Karpas-422 (cell line): Measurements from ENCODE around the gene NKTR. TPM values are rescaled to one million over a fixed set of nuclear protein-coding genes. Genes with fewer than 3 reads are reported as not detected.

Source experiments
- DNase-seq: peaks from one replicate; pipeline ENCODE4 v3.0.0-alpha.2; 2015
- H2AFZ ChIP-seq: fragments of 200-600 bp; sonication (generic); 2 replicates; pipeline ENCODE4 v1.6.1; 2014; ENCODE audit warnings: antibody characterized with exemption, low read length, mixed read lengths
- H3K27ac ChIP-seq: fragments of 200-600 bp; sonication (generic); 2 replicates; pipeline ENCODE4 v1.5.1; 2014; ENCODE audit warnings: mild to moderate bottlenecking, low read length, moderate library complexity
- H3K27me3 ChIP-seq: fragments of 200-600 bp; sonication (generic); 2 replicates; pipeline ENCODE4 v1.6.1; 2014; ENCODE audit warnings: low read length, mixed read lengths
- H3K36me3 ChIP-seq: fragments of 200-600 bp; sonication (generic); 2 replicates; pipeline ENCODE4 v1.6.1; 2014; ENCODE audit warnings: low read length, mixed read lengths; ENCODE audit not compliant: insufficient read depth
- H3K4me1 ChIP-seq: fragments of 200-600 bp; sonication (generic); 2 replicates; pipeline ENCODE4 v1.6.1; 2014; ENCODE audit warnings: mild to moderate bottlenecking, low read length, mixed read lengths
- H3K4me2 ChIP-seq: fragments of 200-600 bp; sonication (generic); 2 replicates; pipeline ENCODE4 v1.6.1; 2014; ENCODE audit warnings: low read length, low read depth, mild to moderate bottlenecking; ENCODE audit not compliant: poor library complexity, severe bottlenecking
- H3K4me3 ChIP-seq: fragments of 200-600 bp; sonication (generic); 2 replicates; pipeline ENCODE4 v1.5.1; 2014; ENCODE audit warnings: mild to moderate bottlenecking, antibody characterized with exemption, low read length, mixed read lengths
- H3K79me2 ChIP-seq: fragments of 200-600 bp; sonication (generic); 2 replicates; pipeline ENCODE4 v1.6.1; 2014; ENCODE audit warnings: mild to moderate bottlenecking, low read length, mixed read lengths
- H3K9ac ChIP-seq: fragments of 200-600 bp; sonication (generic); 2 replicates; pipeline ENCODE4 v1.6.0; 2014; ENCODE audit warnings: low read length
- H3K9me2 ChIP-seq: fragments of 200-600 bp; sonication (generic), shearing (Covaris generic); replicated peaks from 2 replicates; pipeline ENCODE4 v1.6.0; 2014; ENCODE audit warnings: mild to moderate bottlenecking, low read length, moderate library complexity; ENCODE audit not compliant: insufficient read depth
- H3K9me3 ChIP-seq: fragments of 300-700, 200-600 bp; sonication (generic); 2 replicates; pipeline ENCODE4 v1.6.1; 2014; ENCODE audit warnings: low read length, mixed read lengths
- H4K20me1 ChIP-seq: fragments of 200-600 bp; sonication (generic); 2 replicates; pipeline ENCODE4 v1.6.1; 2014; ENCODE audit warnings: mild to moderate bottlenecking, antibody characterized with exemption, low read length, low read depth; ENCODE audit not compliant: insufficient read depth
- total RNA-seq: library from RNA; depleted of rRNA; stranded (reverse); fragments of >200 nt; shearing (Covaris generic); gene quantifications from 2 replicates; pipeline ENCODE4 v1.2.3, GENCODE V29; 2014; ENCODE audit warnings: low replicate concordance

NKTR gene
- total RNA-seq, 1 experiment from 2014 or later: 178 TPM

DNA sequence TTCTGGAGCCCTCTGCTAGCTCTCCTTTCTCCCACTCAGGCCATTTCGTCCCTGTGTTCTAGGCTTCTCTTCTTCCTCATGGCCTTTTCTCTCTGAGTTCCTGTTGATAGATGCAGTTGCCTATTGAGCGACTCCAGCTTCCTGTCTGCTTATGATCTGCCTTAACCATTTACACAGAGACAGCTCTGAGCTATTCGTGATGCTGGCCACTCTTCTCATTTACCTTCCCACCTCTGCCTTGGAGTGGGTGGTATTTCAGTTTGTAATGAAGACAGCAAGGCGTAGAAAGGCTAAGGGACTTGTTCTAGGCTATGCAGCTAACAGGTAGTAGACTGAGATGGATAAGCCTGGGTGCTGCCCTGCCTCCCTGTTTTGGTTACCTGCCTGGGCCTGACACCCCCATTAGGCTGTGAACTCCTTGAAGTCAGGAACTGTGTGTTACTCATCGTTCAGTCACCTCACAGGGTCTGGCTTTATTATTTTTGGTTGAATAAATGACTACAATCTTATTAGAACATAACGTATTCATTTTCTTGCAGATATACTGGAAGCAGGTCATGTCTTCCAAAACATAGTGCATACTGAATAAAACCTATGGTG, 40.4 kb downstream of the NKTR start:
- DNase-seq: no peak
- Histone ChIP-seq H3K9me3 (no peaks in the 10 kb centered on the region), H3K27ac (no peak overlapping the region), H3K36me3 (peaks cover 89% of the 10 kb centered on the region), H3K27me3 (no peaks in the 10 kb centered on the region), H3K9ac (no peak overlapping the region), H3K4me1 (no peaks in the 10 kb centered on the region), H2AFZ (no peak overlapping the region), H3K79me2 (peaks cover 22% of the 10 kb centered on the region), H3K4me3 (no peak overlapping the region), H3K9me2 (no peaks in the 10 kb centered on the region), H3K4me2 (no peak overlapping the region), H4K20me1 (peaks cover 12% of the 10 kb centered on the region)

DNA sequence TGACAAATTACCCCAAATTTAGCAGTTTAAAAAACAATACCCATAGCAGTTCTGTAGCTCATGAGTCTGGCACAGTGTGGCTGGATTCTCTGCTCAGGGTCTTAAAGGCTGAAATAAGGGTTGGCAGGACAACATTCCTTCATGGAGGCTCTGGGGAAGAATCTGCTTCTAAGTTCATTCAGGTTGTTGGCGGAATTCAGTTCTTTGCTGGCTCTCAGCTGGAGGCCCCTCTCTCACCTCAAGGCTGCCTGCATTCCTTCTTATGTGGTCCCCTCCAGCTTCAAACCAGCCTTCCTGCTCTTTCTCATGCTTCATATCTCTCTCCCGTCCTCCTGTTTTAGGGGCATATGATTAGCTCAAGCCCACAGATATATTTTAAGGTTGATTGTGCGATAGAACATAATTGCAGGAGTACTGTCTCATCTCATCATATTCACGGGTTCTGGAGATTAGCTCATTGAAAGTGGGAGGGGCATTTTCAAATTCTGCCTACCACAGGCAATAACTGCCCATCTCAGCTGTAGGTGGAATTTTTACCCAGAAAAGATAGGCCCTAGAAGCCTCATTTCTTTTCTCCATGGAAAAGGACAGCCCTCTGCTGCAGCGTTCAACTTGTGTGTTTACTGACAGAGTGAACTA, 47.5 kb downstream of the NKTR start:
- no peak for DNase-seq
- Histone ChIP-seq H3K9ac (no peak overlapping the region), H3K4me2 (no peak overlapping the region), H3K36me3 (peaks cover 49% of the 10 kb centered on the region; the same call in 1 of the 2 replicates), H3K27me3 (no peaks in the 10 kb centered on the region), H3K4me1 (peaks cover 27% of the 10 kb centered on the region), H3K9me2 (no peaks in the 10 kb centered on the region), H3K27ac (no peak overlapping the region), H3K79me2 (no peaks in the 10 kb centered on the region), H2AFZ (no peak overlapping the region), H3K4me3 (no peak overlapping the region), H4K20me1 (no peaks in the 10 kb centered on the region), H3K9me3 (no peaks in the 10 kb centered on the region)

DNA sequence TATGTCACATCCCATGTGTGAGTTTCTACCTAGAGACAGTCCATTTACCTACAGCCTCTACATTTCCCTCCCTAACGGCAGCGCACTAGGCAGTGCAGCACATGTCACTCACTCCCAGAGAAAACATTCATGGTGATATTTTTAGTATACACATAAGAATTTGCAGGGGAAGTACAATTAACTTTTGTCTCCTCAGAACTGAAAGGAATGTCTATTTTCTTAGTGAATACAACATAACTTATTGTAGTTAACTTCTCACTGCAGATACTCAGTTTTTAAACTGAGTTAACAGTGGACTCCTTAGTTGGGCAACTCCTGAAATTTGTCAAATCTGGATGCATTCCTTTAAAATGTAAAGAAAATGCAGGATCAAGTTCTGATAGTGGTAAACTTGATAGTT, 48.5 kb downstream of the NKTR start:
- Histone ChIP-seq H3K9me3 (no peaks in the 10 kb centered on the region), H3K4me3 (no peak overlapping the region), H3K27ac (no peak overlapping the region), H3K4me1 (peaks cover 32% of the 10 kb centered on the region), H3K9me2 (no peaks in the 10 kb centered on the region), H3K36me3 (peaks cover 39% of the 10 kb centered on the region; the same call in 1 of the 2 replicates), H4K20me1 (no peaks in the 10 kb centered on the region), H3K4me2 (no peak overlapping the region), H3K27me3 (no peaks in the 10 kb centered on the region), H2AFZ (no peak overlapping the region), H3K9ac (no peak overlapping the region), H3K79me2 (no peaks in the 10 kb centered on the region)
- no peak for DNase-seq

DNA sequence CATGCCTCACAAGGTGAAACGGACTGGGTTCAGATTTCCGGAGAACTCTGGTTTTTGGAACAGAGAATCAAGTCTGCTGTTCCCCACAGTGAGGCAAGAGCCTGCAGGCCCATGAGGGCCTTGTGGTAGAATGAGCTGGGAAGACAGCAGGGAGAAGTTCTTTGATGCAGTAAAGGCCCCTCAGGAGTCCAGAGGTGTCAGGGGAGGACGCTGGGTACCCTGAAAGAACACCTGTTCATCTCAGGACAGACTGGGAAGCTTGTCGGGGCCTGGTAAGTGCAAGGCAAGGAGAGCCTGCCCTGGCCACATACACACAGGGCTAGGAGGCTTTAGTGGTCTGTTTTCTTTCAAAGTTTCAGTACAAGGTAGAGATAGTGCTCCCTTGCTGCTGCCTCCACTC, 49.3 kb downstream of the NKTR start:
- Histone ChIP-seq H2AFZ (no peak overlapping the region), H3K27ac (peak overlapping the region; percentile 77; the same call in 1 of the 2 replicates), H3K79me2 (no peaks in the 10 kb centered on the region), H3K4me1 (peaks cover 32% of the 10 kb centered on the region), H3K4me3 (no peak overlapping the region), H3K9me3 (no peaks in the 10 kb centered on the region), H3K9ac (no peak overlapping the region), H3K36me3 (peaks cover 32% of the 10 kb centered on the region; the same call in 1 of the 2 replicates), H3K9me2 (no peaks in the 10 kb centered on the region), H3K27me3 (no peaks in the 10 kb centered on the region), H4K20me1 (no peaks in the 10 kb centered on the region), H3K4me2 (no peak overlapping the region)
- no peak for DNase-seq

DNA sequence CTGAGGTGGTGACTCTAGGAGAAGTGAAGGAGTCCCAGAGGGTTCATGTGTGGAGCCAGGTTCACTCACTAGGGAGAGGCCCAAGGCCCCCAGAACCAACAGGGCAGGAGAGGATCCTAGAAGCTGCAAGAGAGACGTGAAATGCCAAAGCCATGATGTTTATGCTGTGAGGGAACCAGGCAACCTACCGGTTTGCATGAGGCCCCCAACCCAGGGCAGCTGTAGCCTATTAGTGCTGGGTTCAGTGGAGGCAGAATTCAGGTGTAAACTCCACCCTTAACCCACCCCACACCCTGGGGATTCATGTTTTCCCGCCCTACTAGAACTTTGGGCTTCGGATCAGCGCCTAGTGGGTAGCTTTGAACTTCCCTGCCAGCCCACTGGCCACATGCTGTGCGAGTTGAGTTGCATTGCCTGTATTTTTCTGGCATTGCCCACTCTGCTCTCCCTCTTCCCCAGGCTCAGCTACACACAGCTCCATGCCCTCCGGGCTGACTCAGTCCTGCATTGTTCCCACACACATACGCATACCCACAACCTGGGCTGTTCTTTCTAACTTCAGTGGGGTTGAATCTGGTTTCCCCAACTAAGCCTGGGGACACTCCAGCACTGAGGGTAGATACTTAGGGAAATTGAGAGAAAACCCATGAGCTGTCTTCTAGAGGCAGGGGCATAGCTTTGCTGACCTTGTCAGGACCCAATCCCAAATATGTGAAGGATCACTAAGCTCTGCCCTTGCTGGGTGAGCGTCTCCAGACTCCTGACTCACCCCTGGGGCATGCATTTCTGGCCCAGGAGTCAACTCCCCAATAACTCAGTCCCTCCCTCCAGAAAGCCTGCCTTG, 51.0 kb downstream of the NKTR start:
- Histone ChIP-seq H3K4me3 (no peak overlapping the region), H3K79me2 (no peaks in the 10 kb centered on the region), H2AFZ (no peak overlapping the region), H3K4me1 (peaks cover 32% of the 10 kb centered on the region), H3K36me3 (peaks cover 17% of the 10 kb centered on the region; the same call in 1 of the 2 replicates), H3K9me2 (no peaks in the 10 kb centered on the region), H3K9ac (peak overlapping the region; percentile 12), H3K27ac (peak overlapping the region; percentile 77), H3K27me3 (no peaks in the 10 kb centered on the region), H4K20me1 (no peaks in the 10 kb centered on the region), H3K9me3 (no peaks in the 10 kb centered on the region), H3K4me2 (peak overlapping the region; percentile 40)
- DNase-seq: no peak

DNA sequence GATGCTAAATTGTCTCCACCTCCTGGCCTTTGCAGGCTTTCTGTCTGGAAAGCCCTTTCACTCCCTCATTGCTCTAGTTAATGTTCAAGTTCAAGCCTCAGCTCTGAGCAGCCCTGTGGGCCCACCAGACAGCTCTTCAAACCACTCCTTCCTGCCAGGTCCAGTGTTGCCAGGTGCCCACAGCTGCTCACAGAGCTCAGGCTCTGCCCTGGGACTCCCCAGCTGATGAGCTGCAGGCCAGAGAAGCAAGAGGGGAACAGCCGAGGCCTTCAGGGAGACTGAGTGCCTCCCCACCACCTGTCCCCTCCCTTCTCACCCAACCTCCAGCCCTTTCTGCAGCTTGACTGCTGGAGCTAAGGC, 51.7 kb downstream of the NKTR start:
- H3K36me3 ChIP-seq: peaks cover 16% of the 10 kb centered on the region; the same call in 1 of the 2 replicates
- H4K20me1 ChIP-seq: no peaks in the 10 kb centered on the region
- no peaks in the 10 kb centered on the region for H3K9me2 ChIP-seq
- peaks cover 32% of the 10 kb centered on the region for H3K4me1 ChIP-seq
- no peaks in the 10 kb centered on the region for H3K79me2 ChIP-seq
- H3K9ac ChIP-seq: peak overlapping the region; percentile 12
- peak overlapping the region; percentile 77 for H3K27ac ChIP-seq
- no peaks in the 10 kb centered on the region for H3K9me3 ChIP-seq
- H3K27me3 ChIP-seq: no peaks in the 10 kb centered on the region
- H3K4me3 ChIP-seq: no peak overlapping the region
- DNase-seq: peak; percentile 63
- 0 out of 2 replicates have a peak overlapping the region, but pooled peaks have one; percentile 58 for H2AFZ ChIP-seq
- peak overlapping the region; percentile 40 for H3K4me2 ChIP-seq

DNA sequence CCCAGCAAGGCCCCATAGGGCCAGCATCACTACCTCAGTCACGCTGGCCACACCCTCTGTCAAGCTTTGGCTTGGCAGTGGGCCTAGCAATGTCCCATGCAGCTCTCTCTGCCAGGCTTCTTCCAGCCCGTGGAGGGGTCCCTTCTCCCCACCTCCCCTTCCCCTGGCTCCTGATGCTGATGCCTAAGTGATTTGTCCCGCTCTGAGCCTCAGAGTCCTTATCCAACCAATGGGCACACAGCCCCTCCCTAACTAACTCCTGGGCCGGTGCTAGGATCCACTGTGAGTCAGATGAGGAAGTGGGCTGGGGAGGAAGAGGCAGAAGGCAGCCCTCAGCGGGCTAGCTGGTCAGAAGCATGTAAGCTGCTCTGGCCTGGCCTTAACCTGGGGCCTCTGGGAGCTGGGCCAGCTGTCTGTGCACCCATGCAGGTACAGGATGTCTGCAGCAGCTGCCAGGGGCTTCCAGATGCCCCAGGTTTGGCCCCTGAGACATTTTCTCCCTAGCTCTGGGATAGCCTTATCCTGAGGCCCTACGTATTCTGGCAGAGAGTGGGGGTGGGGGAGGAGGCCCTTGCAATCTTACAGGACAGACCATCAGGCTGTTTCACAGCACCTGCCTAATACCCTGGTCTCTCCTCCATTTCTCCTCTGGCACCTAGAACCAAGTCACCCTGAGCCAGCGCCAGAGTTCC, 52.3 kb downstream of the NKTR start:
- Histone ChIP-seq H3K36me3 (peaks cover 11% of the 10 kb centered on the region; the same call in 1 of the 2 replicates), H3K4me1 (peaks cover 32% of the 10 kb centered on the region), H3K4me2 (peak overlapping the region; percentile 40), H3K27me3 (no peaks in the 10 kb centered on the region), H4K20me1 (no peaks in the 10 kb centered on the region), H2AFZ (peak overlapping the region; percentile 58; the same call in 1 of the 2 replicates), H3K4me3 (no peak overlapping the region), H3K79me2 (no peaks in the 10 kb centered on the region), H3K9me3 (no peaks in the 10 kb centered on the region), H3K9ac (peak overlapping the region; percentile 12), H3K27ac (peak overlapping the region; percentile 77), H3K9me2 (no peaks in the 10 kb centered on the region)
- DNase-seq: peak; percentile 70

DNA sequence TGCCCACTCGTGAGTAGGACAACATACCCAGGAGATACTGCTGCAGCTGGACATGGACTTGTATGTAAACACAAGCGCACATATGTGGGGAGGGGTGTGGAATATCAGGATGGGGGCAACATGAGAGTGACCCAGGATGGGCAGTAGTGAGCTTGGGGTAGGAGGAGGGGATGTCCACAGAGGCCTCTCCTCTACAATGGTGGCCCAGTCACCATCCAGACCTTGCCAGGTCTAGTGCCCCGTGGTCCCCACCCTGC, 52.7 kb downstream of the NKTR start:
- no peak for DNase-seq
- H3K27ac ChIP-seq: peak overlapping the region; percentile 77
- H4K20me1 ChIP-seq: no peaks in the 10 kb centered on the region
- H3K36me3 ChIP-seq: peaks cover 7% of the 10 kb centered on the region; the same call in 1 of the 2 replicates
- H3K4me1 ChIP-seq: peaks cover 32% of the 10 kb centered on the region
- H3K79me2 ChIP-seq: no peaks in the 10 kb centered on the region
- no peaks in the 10 kb centered on the region for H3K9me3 ChIP-seq
- no peak overlapping the region for H3K4me2 ChIP-seq
- no peak overlapping the region for H3K9ac ChIP-seq
- H3K4me3 ChIP-seq: no peak overlapping the region
- H2AFZ ChIP-seq: no peak overlapping the region
- no peaks in the 10 kb centered on the region for H3K9me2 ChIP-seq
- H3K27me3 ChIP-seq: no peaks in the 10 kb centered on the region
